Prostate gland (tissue), 2 donors: ENCODE data around the gene OSBPL3. TPM values are rescaled to one million over a fixed set of nuclear protein-coding genes. Genes with fewer than 3 reads are reported as not detected.

Source experiments
- DNase-seq: peaks from one replicate; pipeline ENCODE4 v3.0.0-alpha.2; 2019; ENCODE audit warnings: low spot score
- H3K27ac ChIP-seq, 2 donors: fragments of 200-600 bp; sonication (generic); 2 replicates each; pipeline ENCODE4 v1.5.1; 2017 to 2019
- H3K27me3 ChIP-seq: fragments of 200-600 bp; sonication (generic); replicated peaks from 2 replicates; pipeline ENCODE4 v1.5.1; 2019; ENCODE audit not compliant: insufficient read depth
- H3K36me3 ChIP-seq, 2 donors: fragments of 200-600 bp; sonication (generic); 1 replicate in 1 of 2; 2 replicates in 1 of 2; pipeline versions ENCODE4 v1.5.1 to v1.8.1; 2017 to 2019
- H3K4me1 ChIP-seq: fragments of 200-600 bp; sonication (generic); replicated peaks from 2 replicates; pipeline ENCODE4 v1.5.1; 2019
- H3K4me3 ChIP-seq, 2 donors: fragments of 200-600 bp; sonication (generic); 2 replicates each; pipeline ENCODE4 v1.5.1; 2017 to 2019
- H3K9me3 ChIP-seq: fragments of 200-600 bp; sonication (generic); 2 replicates; pipeline ENCODE4 v1.5.1; 2017
- CTCF ChIP-seq, 4 experiments: fragments of 200-600 bp in 2 of 4; fragments of 450-650 bp in 2 of 4; sonication (generic) in 2 of 4; IDR thresholded peaks; 1 replicate in 3 of 4; 2 replicates in 1 of 4; pipeline ENCODE4 v1.5.1; 2016 to 2019; ENCODE audit warnings: antibody characterized with exemption in 4 of 4, mild to moderate bottlenecking in 2 of 4, moderate library complexity in 2 of 4
- POLR2A ChIP-seq: fragments of 450-650 bp; IDR thresholded peaks from one replicate; pipeline ENCODE4 v1.6.1; 2016; ENCODE audit warnings: antibody characterized with exemption, mild to moderate bottlenecking
- POLR2AphosphoS5 ChIP-seq: sonication (generic); formaldehyde crosslinking; IDR thresholded peaks from one replicate; pipeline ENCODE4 v1.6.1; 2017; ENCODE audit warnings: antibody characterized with exemption
- WGBS: methylation state at CpG from one replicate; pipeline ENCODE4 v1.1.5; 2018; 5-methylcytosine and 5-hydroxymethylcytosine counted together
- intact Hi-C: fragments of 100-400 bp; cut with DNase I; formaldehyde crosslinking; loops from one replicate; pipeline ENCODE4 v1.14.2; 2022
- total RNA-seq, 2 donors: library from RNA; depleted of rRNA; stranded (reverse); fragments of >200 nt; gene quantifications; one replicate each; pipeline ENCODE4 v1.1.0, GENCODE V29; 2016

The OSBPL3 gene
- total RNA-seq, 2 donors from 2014 or later = 3.1 to 6.3 TPM

DNA sequence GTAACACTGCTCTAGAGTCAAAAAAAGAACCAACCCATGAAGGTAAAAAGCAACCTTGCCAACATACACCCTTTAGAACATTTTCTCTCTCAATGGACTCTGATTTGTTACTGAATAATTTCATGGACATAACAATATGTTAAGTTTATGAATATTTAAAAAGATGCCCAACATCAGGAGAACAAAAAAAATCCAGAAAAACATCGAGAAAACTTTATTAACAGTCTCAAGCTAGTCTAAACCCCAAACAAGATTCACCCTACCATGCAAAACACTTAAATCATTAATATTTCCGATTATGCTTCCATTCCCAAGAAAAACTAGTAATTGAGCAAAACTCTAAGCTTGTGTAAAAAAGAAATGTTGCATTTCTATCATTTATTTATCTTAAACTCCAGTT is 46.7 kb downstream of the OSBPL3 start:
- H3K4me1 ChIP-seq = no peaks in the 10 kb centered on the region
- intact Hi-C loops = no loop called here
- no peaks in the 10 kb centered on the region for H3K27me3 ChIP-seq
- H3K9me3 ChIP-seq = no peaks in the 10 kb centered on the region
- DNase-seq = no peak
- no peak for TF ChIP-seq CTCF (IDR thresholded peaks at IDR 0.05)
- TF ChIP-seq POLR2A = no peak
- TF ChIP-seq POLR2AphosphoS5 = no peak
- 96% methylated on average over 2 of the region's 2 CpGs for WGBS
- H3K36me3 ChIP-seq = no peaks in the 10 kb centered on the region
- H3K27ac ChIP-seq = no peak overlapping the region
- no peak overlapping the region for H3K4me3 ChIP-seq

DNA sequence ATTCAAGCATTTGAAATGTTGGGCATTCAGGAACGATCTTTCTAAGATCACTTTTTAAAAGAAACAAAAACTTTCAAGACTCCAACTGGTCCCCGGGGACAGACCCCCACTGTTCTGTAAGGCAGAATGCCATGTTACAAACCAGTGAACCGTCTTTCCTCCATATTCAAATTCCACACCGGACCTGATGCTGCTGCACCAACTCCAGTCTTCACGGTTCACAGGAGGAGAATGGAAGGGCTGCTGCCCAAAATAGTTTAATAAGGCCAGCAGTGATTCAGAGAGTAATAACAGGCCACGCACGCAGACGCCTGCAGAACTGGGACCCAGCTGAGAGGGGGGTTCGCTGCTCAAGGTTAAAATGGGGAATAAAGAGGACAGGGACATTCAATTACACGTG is 47.2 kb downstream of the OSBPL3 start:
- intact Hi-C loops = no loop called here
- TF ChIP-seq POLR2A (no peak), CTCF (IDR thresholded peaks at IDR 0.05) (no peak)
- WGBS = 88% methylated on average over 10 of the region's 10 CpGs
- no peaks in the 10 kb centered on the region for H3K4me1 ChIP-seq
- no peak overlapping the region for H3K4me3 ChIP-seq
- no peak overlapping the region for H3K27ac ChIP-seq
- no peaks in the 10 kb centered on the region for H3K36me3 ChIP-seq
- no peaks in the 10 kb centered on the region for H3K9me3 ChIP-seq
- no peaks in the 10 kb centered on the region for H3K27me3 ChIP-seq
- DNase-seq = no peak

DNA sequence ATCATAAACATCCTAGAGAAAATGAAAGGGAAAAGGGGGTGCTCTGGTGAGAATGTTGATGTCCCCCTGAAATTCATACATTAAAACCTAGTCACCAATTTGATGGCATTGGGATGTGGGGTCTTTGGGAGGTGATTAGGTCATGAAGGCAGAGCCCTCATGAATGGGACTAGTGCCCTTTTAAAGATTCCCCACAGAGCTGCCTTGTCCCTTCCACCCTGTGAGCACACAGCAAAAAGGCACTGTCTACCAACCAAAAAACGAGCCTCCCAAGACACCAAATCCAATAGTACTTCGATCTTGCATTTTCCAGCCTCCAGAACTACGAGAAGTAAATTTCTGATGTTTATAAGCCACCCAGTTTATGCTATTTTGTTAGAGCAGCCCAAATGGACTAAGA is 47.6 kb downstream of the OSBPL3 start:
- WGBS = 89% methylated on average over 3 of the region's 3 CpGs
- H3K4me3 ChIP-seq = no peak overlapping the region
- DNase-seq = no peak
- intact Hi-C loops = no loop called here
- no peak overlapping the region for H3K27ac ChIP-seq
- no peak for TF ChIP-seq POLR2A
- no peak for TF ChIP-seq CTCF (IDR thresholded peaks at IDR 0.05)
- no peak for TF ChIP-seq POLR2AphosphoS5
- no peaks in the 10 kb centered on the region for H3K9me3 ChIP-seq
- H3K27me3 ChIP-seq = no peaks in the 10 kb centered on the region
- no peaks in the 10 kb centered on the region for H3K36me3 ChIP-seq
- no peaks in the 10 kb centered on the region for H3K4me1 ChIP-seq

DNA sequence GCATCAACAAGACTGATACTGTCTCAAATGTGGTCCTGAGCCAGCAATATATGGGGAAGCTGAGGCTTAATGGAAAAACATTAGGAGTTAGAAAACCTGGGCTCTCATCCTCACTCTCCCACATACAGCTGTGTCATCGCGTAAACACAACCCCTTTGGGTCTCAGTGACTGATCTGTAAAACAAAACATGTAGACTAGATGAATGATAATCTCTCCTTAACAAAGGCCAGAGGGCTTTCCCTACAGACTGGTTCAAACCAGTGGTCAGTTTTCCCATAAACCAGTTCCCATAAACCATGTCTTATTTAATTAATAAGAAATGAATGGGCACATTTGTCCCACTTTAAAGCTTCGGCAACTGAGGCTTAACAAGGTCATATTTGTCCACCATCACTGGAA is 48.1 kb downstream of the OSBPL3 start:
- Histone ChIP-seq H3K4me1 (no peaks in the 10 kb centered on the region), H3K27me3 (no peaks in the 10 kb centered on the region), H3K27ac (no peak overlapping the region), H3K4me3 (no peak overlapping the region), H3K9me3 (no peaks in the 10 kb centered on the region), H3K36me3 (no peaks in the 10 kb centered on the region)
- intact Hi-C loops = no loop called here
- TF ChIP-seq CTCF (IDR thresholded peaks at IDR 0.05) (no peak), POLR2A (no peak), POLR2AphosphoS5 (no peak)
- 96% methylated on average over 3 of the region's 3 CpGs for WGBS
- no peak for DNase-seq

GRCh38 chr7:24930856-24931255 is 49.1 kb downstream of the OSBPL3 start:
- WGBS = 83% methylated on average over 1 of the region's 1 CpG
- no peak for TF ChIP-seq CTCF (IDR thresholded peaks at IDR 0.05)
- no peak for TF ChIP-seq POLR2A
- TF ChIP-seq POLR2AphosphoS5 = no peak
- Histone ChIP-seq H3K27ac (no peak overlapping the region), H3K4me3 (no peak overlapping the region), H3K27me3 (no peaks in the 10 kb centered on the region), H3K9me3 (no peaks in the 10 kb centered on the region), H3K36me3 (no peaks in the 10 kb centered on the region), H3K4me1 (no peaks in the 10 kb centered on the region)
- intact Hi-C loops = no loop called here
- no peak for DNase-seq
